ENCODE measurements around the gene CHRNA10. TPM values are rescaled to one million over a fixed set of nuclear protein-coding genes. Genes with fewer than 3 reads are reported as not detected.
"Not testable (repeated sequence)": the region's sequence is repeated elsewhere in the genome, so short reads cannot be mapped to it uniquely, and the experiment has no call there.

CHRNA10 gene
- total RNA-seq, 1 experiment from 2014 or later, result 0.36 TPM

DNA sequence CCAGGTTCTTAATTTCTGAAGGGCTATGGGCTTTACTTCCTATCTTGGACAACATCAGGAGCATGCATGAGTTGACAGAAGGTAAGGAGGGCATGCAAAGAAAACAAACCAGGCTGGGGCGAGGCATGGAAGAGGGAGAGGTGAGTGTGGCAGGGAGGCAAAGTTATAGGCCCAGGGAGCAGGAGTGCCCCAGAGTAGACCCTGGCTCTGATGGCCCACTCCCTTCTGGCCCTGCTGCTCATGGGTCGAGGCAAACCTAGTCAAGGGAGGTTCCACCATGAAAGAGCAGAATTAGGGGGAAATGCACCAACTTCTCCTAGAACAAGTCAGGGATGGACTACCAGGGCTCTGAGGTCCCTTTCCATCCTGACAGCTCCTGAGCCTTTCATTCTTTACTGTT, 10.2 kb downstream of the CHRNA10 start:
- no peaks in the 10 kb centered on the region for H4K20me1 ChIP-seq (ENCODE audit: low read length)
- H3K9me3 ChIP-seq (ENCODE audit: low read length), result no peaks in the 10 kb centered on the region
- BruUV-seq (replicated peaks), result no TSS peak
- no peak overlapping the region for H2AFZ ChIP-seq (ENCODE audit: low read length)
- H3K36me3 ChIP-seq (ENCODE audit: low read depth, low read length), result no peaks in the 10 kb centered on the region
- H3K9me2 ChIP-seq (replicated peaks; ENCODE audit: low read length), result no peaks in the 10 kb centered on the region
- no peak overlapping the region for H3K4me3 ChIP-seq (ENCODE audit: low read length)
- no peak for DNase-seq
- H3F3A ChIP-seq (ENCODE audit: low read length, unreplicated experiment), result no peaks in the 10 kb centered on the region
- no peaks in the 10 kb centered on the region for H3K4me1 ChIP-seq (ENCODE audit: insufficient read depth, low read length)
- no peak overlapping the region for H3K27ac ChIP-seq (ENCODE audit: low read length)
- H3K4me2 ChIP-seq (ENCODE audit: low read length), result no peak overlapping the region
- POLR2A ChIA-PET (ENCODE audit: unreplicated experiment), result no interaction called here
- intact Hi-C loops (cut with micrococcal nuclease), result no loop called here
- CTCF ChIA-PET, result no interaction called here
- TF ChIP-seq EZH2 (IDR thresholded peaks at IDR 0.05; ENCODE audit: low read length, unreplicated experiment), result no peak
- TF ChIP-seq EZH2phosphoT487 (IDR thresholded peaks at IDR 0.05; ENCODE audit: borderline replicate concordance, low read length), result no peak
- H3K27me3 ChIP-seq (ENCODE audit: low read length), result no peaks in the 10 kb centered on the region
- no peak for ATAC-seq
- no peak overlapping the region for H3K9ac ChIP-seq (ENCODE audit: low read length)
- H3K79me2 ChIP-seq (ENCODE audit: low read length), result no peaks in the 10 kb centered on the region

DNA sequence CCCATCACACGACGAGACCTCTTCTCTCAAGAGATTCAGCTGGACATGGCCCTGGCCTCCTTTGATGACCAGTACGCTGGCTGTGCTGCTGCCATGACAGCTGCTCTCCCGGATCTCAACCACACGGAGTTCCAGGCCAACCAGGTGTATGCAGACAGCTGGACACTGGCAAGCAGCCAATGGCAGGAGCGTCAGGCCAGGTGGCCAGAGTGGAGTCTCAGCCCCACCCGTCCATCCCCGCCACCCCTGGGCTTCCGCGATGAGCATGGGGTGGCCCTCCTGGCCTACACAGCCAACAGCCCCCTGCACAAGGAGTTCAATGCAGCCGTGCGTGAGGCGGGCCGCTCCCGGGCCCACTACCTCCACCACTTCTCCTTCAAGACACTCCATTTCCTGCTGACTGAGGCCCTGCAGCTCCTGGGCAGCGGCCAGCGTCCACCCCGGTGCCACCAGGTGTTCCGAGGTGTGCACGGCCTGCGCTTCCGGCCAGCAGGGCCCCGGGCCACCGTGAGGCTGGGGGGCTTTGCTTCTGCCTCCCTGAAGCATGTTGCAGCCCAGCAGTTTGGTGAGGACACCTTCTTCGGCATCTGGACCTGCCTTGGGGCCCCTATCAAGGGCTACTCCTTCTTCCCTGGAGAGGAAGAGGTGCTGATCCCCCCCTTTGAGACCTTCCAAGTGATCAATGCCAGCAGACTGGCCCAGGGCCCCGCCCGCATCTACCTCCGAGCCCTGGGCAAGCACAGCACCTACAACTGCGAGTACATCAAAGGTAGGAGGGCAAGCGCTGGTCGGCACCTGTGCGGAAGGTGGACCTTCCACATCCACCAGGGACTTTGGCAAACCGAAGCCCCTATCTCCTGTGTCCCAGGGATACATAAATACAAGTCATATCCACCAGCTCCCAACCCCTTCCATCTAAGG, 11.3 kb downstream of the CHRNA10 start:
- Histone ChIP-seq H3K4me3 (ENCODE audit: low read length) (no peak overlapping the region), H3K79me2 (ENCODE audit: low read length) (no peaks in the 10 kb centered on the region), H3K9me2 (replicated peaks; ENCODE audit: low read length) (no peaks in the 10 kb centered on the region), H3K9ac (ENCODE audit: low read length) (no peak overlapping the region), H4K20me1 (ENCODE audit: low read length) (no peaks in the 10 kb centered on the region), H2AFZ (ENCODE audit: low read length) (no peak overlapping the region), H3K27me3 (ENCODE audit: low read length) (no peaks in the 10 kb centered on the region), H3K27ac (ENCODE audit: low read length) (no peak overlapping the region), H3F3A (ENCODE audit: low read length, unreplicated experiment) (no peaks in the 10 kb centered on the region), H3K9me3 (ENCODE audit: low read length) (no peaks in the 10 kb centered on the region), H3K36me3 (ENCODE audit: low read depth, low read length) (no peaks in the 10 kb centered on the region), H3K4me2 (ENCODE audit: low read length) (no peak overlapping the region), H3K4me1 (ENCODE audit: insufficient read depth, low read length) (no peaks in the 10 kb centered on the region)
- DNase-seq (no peak), ATAC-seq (no peak)
- TF ChIP-seq EZH2phosphoT487 (IDR thresholded peaks at IDR 0.05; ENCODE audit: borderline replicate concordance, low read length), result no peak
- no peak for TF ChIP-seq EZH2 (IDR thresholded peaks at IDR 0.05; ENCODE audit: low read length, unreplicated experiment)
- TF ChIP-seq, protein P1, sequence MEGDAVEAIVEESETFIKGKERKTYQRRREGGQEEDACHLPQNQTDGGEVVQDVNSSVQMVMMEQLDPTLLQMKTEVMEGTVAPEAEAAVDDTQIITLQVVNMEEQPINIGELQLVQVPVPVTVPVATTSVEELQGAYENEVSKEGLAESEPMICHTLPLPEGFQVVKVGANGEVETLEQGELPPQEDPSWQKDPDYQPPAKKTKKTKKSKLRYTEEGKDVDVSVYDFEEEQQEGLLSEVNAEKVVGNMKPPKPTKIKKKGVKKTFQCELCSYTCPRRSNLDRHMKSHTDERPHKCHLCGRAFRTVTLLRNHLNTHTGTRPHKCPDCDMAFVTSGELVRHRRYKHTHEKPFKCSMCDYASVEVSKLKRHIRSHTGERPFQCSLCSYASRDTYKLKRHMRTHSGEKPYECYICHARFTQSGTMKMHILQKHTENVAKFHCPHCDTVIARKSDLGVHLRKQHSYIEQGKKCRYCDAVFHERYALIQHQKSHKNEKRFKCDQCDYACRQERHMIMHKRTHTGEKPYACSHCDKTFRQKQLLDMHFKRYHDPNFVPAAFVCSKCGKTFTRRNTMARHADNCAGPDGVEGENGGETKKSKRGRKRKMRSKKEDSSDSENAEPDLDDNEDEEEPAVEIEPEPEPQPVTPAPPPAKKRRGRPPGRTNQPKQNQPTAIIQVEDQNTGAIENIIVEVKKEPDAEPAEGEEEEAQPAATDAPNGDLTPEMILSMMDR (conservative IDR thresholded peaks at IDR 0.05; ENCODE audit: low read depth, low read length), result no peak
- no TSS peak for BruUV-seq (replicated peaks)
- intact Hi-C loops (cut with micrococcal nuclease), result no loop called here
- POLR2A ChIA-PET (ENCODE audit: unreplicated experiment), result no interaction called here
- CTCF ChIA-PET, result no interaction called here

DNA sequence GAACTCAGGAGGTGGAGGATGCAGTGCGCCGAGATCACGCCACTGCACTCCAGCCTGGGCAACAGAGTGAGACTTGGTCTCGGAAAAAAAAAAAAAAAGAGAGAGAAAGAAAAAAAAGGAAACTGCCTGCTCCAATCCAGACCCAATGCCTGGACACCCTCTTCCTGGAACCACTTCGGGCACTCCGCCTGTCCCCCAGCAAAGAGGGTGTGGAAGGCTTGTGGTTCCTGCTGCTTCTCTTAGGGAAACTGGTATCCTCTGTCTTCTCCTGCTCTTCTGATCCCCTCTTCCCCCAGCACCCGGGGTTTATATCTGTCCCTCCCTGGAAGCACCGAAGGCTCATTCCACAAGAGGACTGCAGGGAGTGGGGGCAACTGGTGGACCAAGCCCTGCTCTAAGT, 12.9 kb downstream of the CHRNA10 start:
- TF ChIP-seq, protein P1 (conservative IDR thresholded peaks at IDR 0.05; ENCODE audit: low read depth, low read length), result no peak
- TF ChIP-seq EZH2phosphoT487 (IDR thresholded peaks at IDR 0.05; ENCODE audit: borderline replicate concordance, low read length) (no peak), EZH2 (IDR thresholded peaks at IDR 0.05; ENCODE audit: low read length, unreplicated experiment) (no peak)
- H3K9ac ChIP-seq (ENCODE audit: low read length), result no peak overlapping the region
- no peaks in the 10 kb centered on the region for H3K4me1 ChIP-seq (ENCODE audit: insufficient read depth, low read length)
- H3K27me3 ChIP-seq (ENCODE audit: low read length), result no peaks in the 10 kb centered on the region
- no peak overlapping the region for H3K4me2 ChIP-seq (ENCODE audit: low read length)
- H3K27ac ChIP-seq (ENCODE audit: low read length), result no peak overlapping the region
- ChIA-PET POLR2A (ENCODE audit: unreplicated experiment) (no interaction called here), CTCF (no interaction called here)
- no peak overlapping the region for H2AFZ ChIP-seq (ENCODE audit: low read length)
- no peaks in the 10 kb centered on the region for H3F3A ChIP-seq (ENCODE audit: low read length, unreplicated experiment)
- intact Hi-C loops (cut with micrococcal nuclease), result no loop called here
- H3K4me3 ChIP-seq (ENCODE audit: low read length), result no peak overlapping the region
- BruUV-seq (replicated peaks), result no TSS peak
- DNase-seq, result no peak
- no peaks in the 10 kb centered on the region for H3K9me3 ChIP-seq (ENCODE audit: low read length)
- no peaks in the 10 kb centered on the region for H3K36me3 ChIP-seq (ENCODE audit: low read depth, low read length)
- no peaks in the 10 kb centered on the region for H3K79me2 ChIP-seq (ENCODE audit: low read length)
- no peaks in the 10 kb centered on the region for H4K20me1 ChIP-seq (ENCODE audit: low read length)
- H3K9me2 ChIP-seq (replicated peaks; ENCODE audit: low read length), result no peaks in the 10 kb centered on the region
- ATAC-seq, result no peak

DNA sequence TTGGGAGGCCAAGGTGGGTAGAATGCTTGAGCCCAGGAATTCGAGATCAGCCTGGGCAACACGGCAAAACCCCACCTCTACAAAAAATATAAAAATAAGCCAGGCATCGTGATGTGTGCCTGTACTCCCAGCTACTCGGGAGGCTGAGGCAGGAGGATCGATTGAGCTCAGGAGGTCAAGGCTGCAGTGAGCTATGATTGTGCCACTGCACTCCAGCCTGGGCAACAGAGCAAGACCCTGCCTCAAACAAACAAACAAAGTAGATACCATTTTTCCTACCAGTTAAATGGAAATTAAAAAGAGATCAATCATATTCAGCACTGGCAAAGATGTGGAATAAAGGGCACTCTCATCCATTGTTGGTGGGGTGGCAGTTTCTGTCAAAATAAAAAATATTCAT, 13.9 kb downstream of the CHRNA10 start:
- intact Hi-C loops (cut with micrococcal nuclease), result not testable (repeated sequence)

More for the DNA sequence above, 13.9 kb downstream of the CHRNA10 start:
- H3K79me2 ChIP-seq (ENCODE audit: low read length); H2AFZ ChIP-seq (ENCODE audit: low read length); H3K4me3 ChIP-seq (ENCODE audit: low read length); H3K9ac ChIP-seq (ENCODE audit: low read length); H3K36me3 ChIP-seq (ENCODE audit: low read depth, low read length); H3K9me2 ChIP-seq (replicated peaks; ENCODE audit: low read length); H3K27me3 ChIP-seq (ENCODE audit: low read length); DNase-seq; H3K9me3 ChIP-seq (ENCODE audit: low read length); H4K20me1 ChIP-seq (ENCODE audit: low read length); POLR2A ChIA-PET (ENCODE audit: unreplicated experiment); H3F3A ChIP-seq (ENCODE audit: low read length, unreplicated experiment); H3K27ac ChIP-seq (ENCODE audit: low read length); CTCF ChIA-PET; H3K4me2 ChIP-seq (ENCODE audit: low read length); H3K4me1 ChIP-seq (ENCODE audit: insufficient read depth, low read length); ATAC-seq; BruUV-seq (replicated peaks): not testable (repeated sequence)

All from PC-3 (cell line).